AG09309 (cell line): ENCODE results near the gene CTTN.

Experiments
- DNase-seq: peaks from one replicate; pipeline ENCODE4 v3.0.0-alpha.2; 2010; ENCODE audit warnings: low read depth
- H3K4me3 ChIP-seq: 2 replicates; pipeline ENCODE4 v1.5.1; 2011; ENCODE audit warnings: mild to moderate bottlenecking, low read depth, low read length, moderate library complexity; ENCODE audit not compliant: control insufficient read depth
- TF ChIP-seq, protein P1 (sequence below): IDR thresholded peaks from 2 replicates; pipeline ENCODE4 v1.5.1; 2011; ENCODE audit warnings: mild to moderate bottlenecking, low read depth, low read length, inconsistent platforms; ENCODE audit not compliant: insufficient read depth, control insufficient read depth; ENCODE audit errors: missing control alignments

CTTN gene

GRCh38 chr11:70481625-70482528, 83.5 kb downstream of the CTTN start:
- no peak for DNase-seq
- TF ChIP-seq, protein P1, sequence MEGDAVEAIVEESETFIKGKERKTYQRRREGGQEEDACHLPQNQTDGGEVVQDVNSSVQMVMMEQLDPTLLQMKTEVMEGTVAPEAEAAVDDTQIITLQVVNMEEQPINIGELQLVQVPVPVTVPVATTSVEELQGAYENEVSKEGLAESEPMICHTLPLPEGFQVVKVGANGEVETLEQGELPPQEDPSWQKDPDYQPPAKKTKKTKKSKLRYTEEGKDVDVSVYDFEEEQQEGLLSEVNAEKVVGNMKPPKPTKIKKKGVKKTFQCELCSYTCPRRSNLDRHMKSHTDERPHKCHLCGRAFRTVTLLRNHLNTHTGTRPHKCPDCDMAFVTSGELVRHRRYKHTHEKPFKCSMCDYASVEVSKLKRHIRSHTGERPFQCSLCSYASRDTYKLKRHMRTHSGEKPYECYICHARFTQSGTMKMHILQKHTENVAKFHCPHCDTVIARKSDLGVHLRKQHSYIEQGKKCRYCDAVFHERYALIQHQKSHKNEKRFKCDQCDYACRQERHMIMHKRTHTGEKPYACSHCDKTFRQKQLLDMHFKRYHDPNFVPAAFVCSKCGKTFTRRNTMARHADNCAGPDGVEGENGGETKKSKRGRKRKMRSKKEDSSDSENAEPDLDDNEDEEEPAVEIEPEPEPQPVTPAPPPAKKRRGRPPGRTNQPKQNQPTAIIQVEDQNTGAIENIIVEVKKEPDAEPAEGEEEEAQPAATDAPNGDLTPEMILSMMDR: no peak
- no peak overlapping the region for H3K4me3 ChIP-seq

GRCh38 chr11:70482529-70482917, 84.2 kb downstream of the CTTN start:
- no peak overlapping the region for H3K4me3 ChIP-seq
- DNase-seq: no peak
- TF ChIP-seq, protein P1: no peak

- TF ChIP-seq, protein P1: peak; percentile 42
- no peak for DNase-seq
- H3K4me3 ChIP-seq: no peak overlapping the region
Measured at GRCh38 chr11:70483077-70483861, 84.9 kb downstream of the CTTN start.

DNA sequence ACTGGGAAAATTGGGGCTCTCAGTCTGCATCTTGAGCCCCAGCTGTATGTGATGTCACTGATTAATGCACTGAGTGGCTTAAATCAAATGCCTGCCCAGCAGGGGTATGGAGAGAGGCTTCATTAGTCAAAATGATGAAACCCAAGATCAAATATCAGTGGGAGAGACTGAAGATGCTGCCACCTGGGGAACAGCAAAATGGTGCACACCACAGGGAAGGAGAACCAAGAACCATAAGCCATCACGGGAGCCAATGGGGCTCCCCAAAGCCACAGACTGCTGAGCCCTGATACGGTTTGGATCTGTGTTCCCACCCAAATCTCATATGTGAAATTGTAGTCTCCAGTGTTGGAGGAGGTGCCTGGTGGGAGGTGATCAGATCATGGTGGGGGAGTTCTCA, 85.6 kb downstream of the CTTN start:
- no peak overlapping the region for H3K4me3 ChIP-seq
- TF ChIP-seq, protein P1: no peak
- DNase-seq: no peak

- no peak overlapping the region for H3K4me3 ChIP-seq
- DNase-seq: no peak
- TF ChIP-seq, protein P1: no peak
Measured at GRCh38 chr11:70485326-70486025, 87.1 kb downstream of the CTTN start.

GRCh38 chr11:70486026-70486415, 87.7 kb downstream of the CTTN start:
- no peak overlapping the region for H3K4me3 ChIP-seq
- TF ChIP-seq, protein P1: no peak

More at GRCh38 chr11:70486026-70486415, 87.7 kb downstream of the CTTN start:
- no peak for DNase-seq
